SK-N-SH treated with all-trans-retinoic acid at 6 μM for 48 hours (cell line): Measurements from ENCODE around the gene AKTIP.

Experiments used
- BACH2 ChIP-seq: fragments of 250-450 bp; sonication (Bioruptor Pico); IDR thresholded peaks from 2 replicates; pipeline ENCODE4 v1.9.0; 2021; ENCODE audit warnings: mild to moderate bottlenecking, borderline replicate concordance
- CREB5 ChIP-seq: fragments of 250-450 bp; sonication (Bioruptor Pico); IDR thresholded peaks from 2 replicates; pipeline ENCODE4 v1.5.1; 2020; ENCODE audit warnings: low read depth, mild to moderate bottlenecking, moderate library complexity
- CSDC2 ChIP-seq: fragments of 250-450 bp; sonication (Bioruptor Pico); IDR thresholded peaks from 2 replicates; pipeline ENCODE4 v1.5.0; 2020; ENCODE audit warnings: mild to moderate bottlenecking, moderate library complexity
- PATZ1 ChIP-seq: fragments of 250-450 bp; sonication (Bioruptor Pico); IDR thresholded peaks from 2 replicates; pipeline ENCODE4 v1.8.0; 2020; ENCODE audit warnings: mild to moderate bottlenecking, moderate library complexity, borderline replicate concordance
- RARB ChIP-seq: fragments of 250-450 bp; sonication (Bioruptor Pico); IDR thresholded peaks from 2 replicates; pipeline ENCODE4 v1.8.0; 2021; ENCODE audit warnings: mild to moderate bottlenecking, moderate library complexity
- TF ChIP-seq, protein P1 (sequence below): fragments of 250-450 bp; sonication (Bioruptor Pico); IDR thresholded peaks from 2 replicates; pipeline ENCODE4 v1.8.0; 2021; ENCODE audit warnings: low read depth, mild to moderate bottlenecking, moderate library complexity, borderline replicate concordance
- TF ChIP-seq, protein P2 (sequence below): fragments of 250-450 bp; sonication (Bioruptor Pico); IDR thresholded peaks from 2 replicates; pipeline ENCODE4 v1.5.0; 2020; ENCODE audit warnings: mild to moderate bottlenecking, moderate library complexity

DNA sequence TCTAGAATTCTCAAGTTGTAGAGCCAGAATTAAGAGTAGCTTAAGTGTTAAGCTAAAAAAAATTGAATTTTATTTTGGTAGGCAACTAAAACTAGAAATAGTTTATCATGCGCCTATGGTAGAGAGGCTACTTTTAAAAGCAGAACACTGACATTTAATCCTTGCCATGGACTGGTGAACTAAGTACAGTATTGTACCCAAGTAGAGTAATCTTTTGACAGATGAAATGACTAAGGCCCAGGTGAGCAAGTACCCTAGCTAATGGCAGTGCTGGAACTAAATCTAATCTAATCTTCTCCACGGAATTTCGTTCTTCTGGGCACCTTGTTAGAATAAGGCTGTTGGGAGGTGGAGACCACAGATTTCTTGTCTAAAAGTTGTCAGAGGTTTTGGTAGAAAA lies 56.9 kb downstream of the AKTIP start:
- TF ChIP-seq PATZ1 (CRISPR knock-in tag) (no peak), CREB5 (CRISPR knock-in tag) (no peak), CSDC2 (CRISPR knock-in tag) (no peak), BACH2 (CRISPR knock-in tag) (no peak), RARB (CRISPR knock-in tag) (no peak)
- TF ChIP-seq, protein P1, sequence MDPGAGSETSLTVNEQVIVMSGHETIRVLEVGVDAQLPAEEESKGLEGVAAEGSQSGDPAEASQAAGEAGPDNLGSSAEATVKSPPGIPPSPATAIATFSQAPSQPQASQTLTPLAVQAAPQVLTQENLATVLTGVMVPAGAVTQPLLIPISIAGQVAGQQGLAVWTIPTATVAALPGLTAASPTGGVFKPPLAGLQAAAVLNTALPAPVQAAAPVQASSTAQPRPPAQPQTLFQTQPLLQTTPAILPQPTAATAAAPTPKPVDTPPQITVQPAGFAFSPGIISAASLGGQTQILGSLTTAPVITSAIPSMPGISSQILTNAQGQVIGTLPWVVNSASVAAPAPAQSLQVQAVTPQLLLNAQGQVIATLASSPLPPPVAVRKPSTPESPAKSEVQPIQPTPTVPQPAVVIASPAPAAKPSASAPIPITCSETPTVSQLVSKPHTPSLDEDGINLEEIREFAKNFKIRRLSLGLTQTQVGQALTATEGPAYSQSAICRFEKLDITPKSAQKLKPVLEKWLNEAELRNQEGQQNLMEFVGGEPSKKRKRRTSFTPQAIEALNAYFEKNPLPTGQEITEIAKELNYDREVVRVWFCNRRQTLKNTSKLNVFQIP (CRISPR knock-in tag), result no peak
- TF ChIP-seq, protein P2, sequence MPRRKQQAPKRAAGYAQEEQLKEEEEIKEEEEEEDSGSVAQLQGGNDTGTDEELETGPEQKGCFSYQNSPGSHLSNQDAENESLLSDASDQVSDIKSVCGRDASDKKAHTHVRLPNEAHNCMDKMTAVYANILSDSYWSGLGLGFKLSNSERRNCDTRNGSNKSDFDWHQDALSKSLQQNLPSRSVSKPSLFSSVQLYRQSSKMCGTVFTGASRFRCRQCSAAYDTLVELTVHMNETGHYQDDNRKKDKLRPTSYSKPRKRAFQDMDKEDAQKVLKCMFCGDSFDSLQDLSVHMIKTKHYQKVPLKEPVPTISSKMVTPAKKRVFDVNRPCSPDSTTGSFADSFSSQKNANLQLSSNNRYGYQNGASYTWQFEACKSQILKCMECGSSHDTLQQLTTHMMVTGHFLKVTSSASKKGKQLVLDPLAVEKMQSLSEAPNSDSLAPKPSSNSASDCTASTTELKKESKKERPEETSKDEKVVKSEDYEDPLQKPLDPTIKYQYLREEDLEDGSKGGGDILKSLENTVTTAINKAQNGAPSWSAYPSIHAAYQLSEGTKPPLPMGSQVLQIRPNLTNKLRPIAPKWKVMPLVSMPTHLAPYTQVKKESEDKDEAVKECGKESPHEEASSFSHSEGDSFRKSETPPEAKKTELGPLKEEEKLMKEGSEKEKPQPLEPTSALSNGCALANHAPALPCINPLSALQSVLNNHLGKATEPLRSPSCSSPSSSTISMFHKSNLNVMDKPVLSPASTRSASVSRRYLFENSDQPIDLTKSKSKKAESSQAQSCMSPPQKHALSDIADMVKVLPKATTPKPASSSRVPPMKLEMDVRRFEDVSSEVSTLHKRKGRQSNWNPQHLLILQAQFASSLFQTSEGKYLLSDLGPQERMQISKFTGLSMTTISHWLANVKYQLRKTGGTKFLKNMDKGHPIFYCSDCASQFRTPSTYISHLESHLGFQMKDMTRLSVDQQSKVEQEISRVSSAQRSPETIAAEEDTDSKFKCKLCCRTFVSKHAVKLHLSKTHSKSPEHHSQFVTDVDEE, result no peak
